ENCODE results near the gene KLF11.
A peak's percentile ranks its signal among the peaks of the same experiment; 100 is the strongest.
"Not testable (repeated sequence)": the region's sequence is repeated elsewhere in the genome, so short reads cannot be mapped to it uniquely, and the experiment has no call there.

KLF11 gene

GRCh38 chr2:10027660-10028330 lies 15.6 kb upstream of the KLF11 start:
- peaks cover 6 to 24% (median 18%) of the 10 kb centered on the region in 4 experiments for H3K4me1 ChIP-seq (ENCODE audit: control extremely low read depth in 1 of 4, control insufficient read depth in 4 of 4, insufficient read depth in 4 of 4, low read length in 3 of 4)
- H3K36me3 ChIP-seq (ENCODE audit: control insufficient read depth in 4 of 4, insufficient read depth in 4 of 4, low read length in 3 of 4): no peaks in the 10 kb centered on the region
- no peak for DNase-seq
- ChIA-PET CTCF (interaction anchor here (0.9 to 14.5 kb wide), 5 partner anchors 8 to 214 kb away, joined by 3 to 181 read pairs (median 5); partner anchors contain the start of gene KLF11), POLR2A (no interaction called here)
- H3K27ac ChIP-seq (ENCODE audit: insufficient read depth in 1 of 2, low read depth in 1 of 2, low read length in 2 of 2, poor library complexity in 1 of 2, severe bottlenecking in 2 of 2): no peak overlapping the region
- H3K27me3 ChIP-seq (replicated peaks in 2 of 5; ENCODE audit: control insufficient read depth in 4 of 5, insufficient read depth in 5 of 5, low read length in 4 of 5): no peaks in the 10 kb centered on the region
- H3K9me3 ChIP-seq (ENCODE audit: control extremely low read depth in 1 of 5, control insufficient read depth in 4 of 5, insufficient read depth in 2 of 5, low read depth in 1 of 5, low read length in 4 of 5): no peaks in the 10 kb centered on the region
- no peak overlapping the region for H3K4me3 ChIP-seq (ENCODE audit: control insufficient read depth in 1 of 7, extremely low read depth in 1 of 7, insufficient read depth in 4 of 7, low read depth in 2 of 7, low read length in 6 of 7)
- 95% methylated on average over 13 of the region's 16 CpGs for WGBS (ENCODE audit: insufficient coverage)

- ChIA-PET CTCF (interaction anchor here (0.9 to 14.5 kb wide), 9 partner anchors 8 to 214 kb away, joined by 3 to 181 read pairs (median 5); partner anchors contain the start of gene KLF11), POLR2A (interaction anchor here (1.0 to 1.2 kb wide), 2 partner anchors 8 to 54 kb away, joined by 3 to 4 read pairs; no protein-coding TSS in a partner anchor)
- H3K9me3 ChIP-seq (ENCODE audit: control extremely low read depth in 1 of 5, control insufficient read depth in 4 of 5, insufficient read depth in 2 of 5, low read depth in 1 of 5, low read length in 4 of 5): no peaks in the 10 kb centered on the region
- H3K36me3 ChIP-seq (ENCODE audit: control insufficient read depth in 4 of 4, insufficient read depth in 4 of 4, low read length in 3 of 4): no peaks in the 10 kb centered on the region
- H3K4me1 ChIP-seq (ENCODE audit: control extremely low read depth in 1 of 4, control insufficient read depth in 4 of 4, insufficient read depth in 4 of 4, low read length in 3 of 4): peaks cover 6 to 27% (median 18%) of the 10 kb centered on the region in 4 experiments
- H3K4me3 ChIP-seq (ENCODE audit: control insufficient read depth in 1 of 7, extremely low read depth in 1 of 7, insufficient read depth in 4 of 7, low read depth in 2 of 7, low read length in 6 of 7): peak overlapping the region in 1 of 7 experiments; percentile 59
- no peak overlapping the region for H3K27ac ChIP-seq (ENCODE audit: insufficient read depth in 1 of 2, low read depth in 1 of 2, low read length in 2 of 2, poor library complexity in 1 of 2, severe bottlenecking in 2 of 2)
- no peak for DNase-seq
- WGBS (ENCODE audit: insufficient coverage): 90% methylated on average over 16 of the region's 16 CpGs
- H3K27me3 ChIP-seq (replicated peaks in 2 of 5; ENCODE audit: control insufficient read depth in 4 of 5, insufficient read depth in 5 of 5, low read length in 4 of 5): no peaks in the 10 kb centered on the region
These were observed 14.9 kb upstream of the KLF11 start for GRCh38 chr2:10028407-10028987.

GRCh38 chr2:10028988-10029874 lies 14.1 kb upstream of the KLF11 start:
- H3K4me1 ChIP-seq (ENCODE audit: control extremely low read depth in 1 of 4, control insufficient read depth in 4 of 4, insufficient read depth in 4 of 4, low read length in 3 of 4): peaks cover 6 to 27% (median 18%) of the 10 kb centered on the region in 4 experiments
- ChIA-PET POLR2A (interaction anchor here (1.0 to 1.2 kb wide), 2 partner anchors 9 to 55 kb away, joined by 3 to 4 read pairs; no protein-coding TSS in a partner anchor), CTCF (interaction anchor here (1.0 to 14.5 kb wide), 8 partner anchors 9 to 215 kb away, joined by 3 to 181 read pairs (median 4); partner anchors contain the start of gene KLF11)
- no peaks in the 10 kb centered on the region for H3K27me3 ChIP-seq (replicated peaks in 2 of 5; ENCODE audit: control insufficient read depth in 4 of 5, insufficient read depth in 5 of 5, low read length in 4 of 5)
- H3K4me3 ChIP-seq (ENCODE audit: control insufficient read depth in 1 of 7, extremely low read depth in 1 of 7, insufficient read depth in 4 of 7, low read depth in 2 of 7, low read length in 6 of 7): peak overlapping the region in 6 of 7 experiments; percentile 6 to 72 (median 52)
- DNase-seq: peak; percentile 59 to 90 (median 89)
- no peaks in the 10 kb centered on the region for H3K9me3 ChIP-seq (ENCODE audit: control extremely low read depth in 1 of 5, control insufficient read depth in 4 of 5, insufficient read depth in 2 of 5, low read depth in 1 of 5, low read length in 4 of 5)
- H3K27ac ChIP-seq (ENCODE audit: insufficient read depth in 1 of 2, low read depth in 1 of 2, low read length in 2 of 2, poor library complexity in 1 of 2, severe bottlenecking in 2 of 2): peak overlapping the region in 1 of 2 experiments; percentile 66
- no peaks in the 10 kb centered on the region for H3K36me3 ChIP-seq (ENCODE audit: control insufficient read depth in 4 of 4, insufficient read depth in 4 of 4, low read length in 3 of 4)
- WGBS (ENCODE audit: insufficient coverage): 21% methylated on average over 17 of the region's 26 CpGs

GRCh38 chr2:10029875-10030223 lies 13.5 kb upstream of the KLF11 start:
- H3K9me3 ChIP-seq (ENCODE audit: control extremely low read depth in 1 of 5, control insufficient read depth in 4 of 5, insufficient read depth in 2 of 5, low read depth in 1 of 5, low read length in 4 of 5): no peaks in the 10 kb centered on the region
- peaks cover 6 to 27% (median 21%) of the 10 kb centered on the region in 4 experiments for H3K4me1 ChIP-seq (ENCODE audit: control extremely low read depth in 1 of 4, control insufficient read depth in 4 of 4, insufficient read depth in 4 of 4, low read length in 3 of 4)
- peak overlapping the region in 4 of 7 experiments; percentile 44 to 72 (median 52) for H3K4me3 ChIP-seq (ENCODE audit: control insufficient read depth in 1 of 7, extremely low read depth in 1 of 7, insufficient read depth in 4 of 7, low read depth in 2 of 7, low read length in 6 of 7)
- no peaks in the 10 kb centered on the region for H3K27me3 ChIP-seq (replicated peaks in 2 of 5; ENCODE audit: control insufficient read depth in 4 of 5, insufficient read depth in 5 of 5, low read length in 4 of 5)
- 100% methylated on average over 2 of the region's 7 CpGs for WGBS (ENCODE audit: insufficient coverage)
- CTCF ChIA-PET: interaction anchor here (1.0 to 14.5 kb wide), 5 partner anchors 8 to 27 kb away, joined by 3 to 181 read pairs (median 5); partner anchors contain the start of gene KLF11
- H3K36me3 ChIP-seq (ENCODE audit: control insufficient read depth in 4 of 4, insufficient read depth in 4 of 4, low read length in 3 of 4): no peaks in the 10 kb centered on the region
- POLR2A ChIA-PET: interaction anchor here (1.0 kb wide), 1 partner anchor 10 kb away, joined by 3 read pairs; no protein-coding TSS in a partner anchor
- no peak for DNase-seq
- H3K27ac ChIP-seq (ENCODE audit: insufficient read depth in 1 of 2, low read depth in 1 of 2, low read length in 2 of 2, poor library complexity in 1 of 2, severe bottlenecking in 2 of 2): peak overlapping the region in 1 of 2 experiments; percentile 66

- H3K4me1 ChIP-seq (ENCODE audit: control extremely low read depth in 1 of 4, control insufficient read depth in 4 of 4, insufficient read depth in 4 of 4, low read length in 3 of 4): peaks cover 6 to 31% (median 23%) of the 10 kb centered on the region in 4 experiments
- 90% methylated on average over 8 of the region's 9 CpGs for WGBS (ENCODE audit: insufficient coverage)
- CTCF ChIA-PET: interaction anchor here (0.6 to 14.5 kb wide), 3 partner anchors 17 to 46 kb away, joined by 3 to 181 read pairs (median 11); partner anchors contain the start of gene KLF11
- H3K27me3 ChIP-seq (replicated peaks in 2 of 5; ENCODE audit: control insufficient read depth in 4 of 5, insufficient read depth in 5 of 5, low read length in 4 of 5): no peaks in the 10 kb centered on the region
- no peaks in the 10 kb centered on the region for H3K36me3 ChIP-seq (ENCODE audit: control insufficient read depth in 4 of 4, insufficient read depth in 4 of 4, low read length in 3 of 4)
- H3K9me3 ChIP-seq (ENCODE audit: control extremely low read depth in 1 of 5, control insufficient read depth in 4 of 5, insufficient read depth in 2 of 5, low read depth in 1 of 5, low read length in 4 of 5): no peaks in the 10 kb centered on the region
- POLR2A ChIA-PET: no interaction called here
- no peak for DNase-seq
- H3K4me3 ChIP-seq (ENCODE audit: control insufficient read depth in 1 of 7, extremely low read depth in 1 of 7, insufficient read depth in 4 of 7, low read depth in 2 of 7, low read length in 6 of 7): no peak overlapping the region
- peak overlapping the region in 1 of 2 experiments; percentile 40 for H3K27ac ChIP-seq (ENCODE audit: insufficient read depth in 1 of 2, low read depth in 1 of 2, low read length in 2 of 2, poor library complexity in 1 of 2, severe bottlenecking in 2 of 2)
These were observed 13.0 kb upstream of the KLF11 start for GRCh38 chr2:10030311-10030736.

GRCh38 chr2:10030798-10031197 lies 12.6 kb upstream of the KLF11 start:
- POLR2A ChIA-PET: not testable (repeated sequence)
- peaks cover 6 to 36% (median 27%) of the 10 kb centered on the region in 4 experiments for H3K4me1 ChIP-seq (ENCODE audit: control extremely low read depth in 1 of 4, control insufficient read depth in 4 of 4, insufficient read depth in 4 of 4, low read length in 3 of 4)

More at GRCh38 chr2:10030798-10031197, 12.6 kb upstream of the KLF11 start:
- not testable (repeated sequence) for H3K27me3 ChIP-seq (replicated peaks in 2 of 5; ENCODE audit: control insufficient read depth in 4 of 5, insufficient read depth in 5 of 5, low read length in 4 of 5); H3K4me3 ChIP-seq (ENCODE audit: control insufficient read depth in 1 of 7, extremely low read depth in 1 of 7, insufficient read depth in 4 of 7, low read depth in 2 of 7, low read length in 6 of 7); DNase-seq; H3K9me3 ChIP-seq (ENCODE audit: control extremely low read depth in 1 of 5, control insufficient read depth in 4 of 5, insufficient read depth in 2 of 5, low read depth in 1 of 5, low read length in 4 of 5); H3K36me3 ChIP-seq (ENCODE audit: control insufficient read depth in 4 of 4, insufficient read depth in 4 of 4, low read length in 3 of 4)
- 100% methylated on average over 3 of the region's 8 CpGs for WGBS (ENCODE audit: insufficient coverage)
- CTCF ChIA-PET: interaction anchor here (0.6 to 14.5 kb wide), 3 partner anchors 17 to 47 kb away, joined by 3 to 181 read pairs (median 11); partner anchors contain the start of gene KLF11
- H3K27ac ChIP-seq (ENCODE audit: insufficient read depth in 1 of 2, low read depth in 1 of 2, low read length in 2 of 2, poor library complexity in 1 of 2, severe bottlenecking in 2 of 2): peak overlapping the region in 1 of 2 experiments; percentile 40

Data from common myeloid progenitor, CD34-positive (primary cell).